Adrenal gland (tissue), 12 donors: ENCODE results near the gene SEC14L6. TPM values are rescaled to one million over a fixed set of nuclear protein-coding genes. Genes with fewer than 3 reads are reported as not detected.

Experiments used
- DNase-seq, 7 donors: peaks; one replicate each; pipeline ENCODE4 v3.0.0-alpha.2; 2019 to 2020
- H3K27ac ChIP-seq, 5 donors: fragments of 200-600 bp; sonication (generic) in 4 of 5; 1 replicate in 3 of 5; 2 replicates in 2 of 5; pipeline versions ENCODE4 v1.5.1 to v1.8.0; 2016 to 2020; ENCODE audit warnings: mild to moderate bottlenecking in 1 of 5
- H3K27me3 ChIP-seq: fragments of 200-600 bp; 2 replicates; pipeline ENCODE4 v1.8.0; 2021
- H3K36me3 ChIP-seq, 2 donors: fragments of 200-600 bp; replicated peaks in 1 of 2; 1 replicate in 1 of 2; 2 replicates in 1 of 2; pipeline versions ENCODE4 v1.5.1 to v1.8.0; 2018 to 2022
- H3K4me1 ChIP-seq, 2 donors: fragments of 200-600 bp; replicated peaks in 1 of 2; 1 replicate in 1 of 2; 2 replicates in 1 of 2; pipeline versions ENCODE4 v1.5.1 to v1.8.0; 2018 to 2021
- H3K4me3 ChIP-seq, 4 donors: fragments of 200-600 bp; sonication (generic) in 3 of 4; one replicate each; pipeline ENCODE4 v1.5.1; 2016 to 2018
- H3K9me3 ChIP-seq, 3 donors: fragments of 200-600 bp; sonication (generic) in 1 of 3; replicated peaks in 1 of 3; 1 replicate in 2 of 3; 2 replicates in 1 of 3; pipeline versions ENCODE4 v1.5.1 to v1.8.0; 2016 to 2021
- CTCF ChIP-seq, 6 experiments: fragments of 450-650 bp in 4 of 6; fragments of 200-600 bp in 2 of 6; sonication (generic) in 1 of 6; IDR thresholded peaks; 1 replicate in 5 of 6; 2 replicates in 1 of 6; pipeline versions ENCODE4 v1.5.1 to v1.8.0; 2016 to 2021; ENCODE audit warnings: antibody characterized with exemption in 6 of 6, mild to moderate bottlenecking in 2 of 6, moderate library complexity in 1 of 6
- POLR2A ChIP-seq, 2 donors: fragments of 450-650 bp; IDR thresholded peaks; one replicate each; pipeline ENCODE4 v1.6.1; 2017; ENCODE audit warnings: antibody characterized with exemption in 2 of 2, mild to moderate bottlenecking in 2 of 2, moderate library complexity in 1 of 2
- WGBS, 4 donors: extraction: QIAGEN DNeasy Blood & Tissue Kit in 2 of 4; methylation state at CpG; one replicate each; pipeline versions ENCODE4 v1.1.5 to v1.1.7; 2013 to 2017; 5-methylcytosine and 5-hydroxymethylcytosine counted together
- intact Hi-C, 2 donors: fragments of 100-400 bp; cut with DNase I; formaldehyde crosslinking; loops; one replicate each; pipeline versions ENCODE4 v1.14.1 to v1.15.0; 2022 to 2023
- polyA plus RNA-seq, 3 donors: library from polyadenylated mRNA; stranded (reverse); fragments of 200-250 nt in 2 of 3; fragments of 350-450 nt in 1 of 3; fragmentation: Illumina TruSeq in 1 of 3; extraction: RNeasy Lipid Tissue Mini Kit (QIAGEN cat#74804) in 1 of 3; gene quantifications; one replicate each; pipeline ENCODE4 v1.2.3, GENCODE V29; 2013 to 2014
- total RNA-seq, 9 donors: library from RNA; depleted of rRNA in 4 of 9; stranded (reverse); fragments of >200 nt in 4 of 9; fragments of 120-200 nt in 1 of 9; fragmentation: NEBNext Ultra II Directional in 1 of 9; extraction: Animal tissue kit (Norgen Biotek cat#: 25700) in 1 of 9; gene quantifications; one replicate each; pipeline versions ENCODE4 v1.1.0 to v1.2.4, GENCODE V29; 2013 to 2023
- donor health status: healthy with polysubstance abuse.
- donor health status: Bipolar disorder and iron deficiency.
- donor health status: DM: yes; HTN: yes; CAD: no.
- donor health status: DM: no; HTN: no; CAD: no.
- donor health status: DM: no; HTN: no; CAD: no.
- donor health status: DM: yes; HTN: yes; CAD: no.

SEC14L6 gene
- total and polyA plus RNA-seq, 12 donors, result 0.19 to 4.3 (median 1.2) TPM; not detected in 1

- Histone ChIP-seq H3K4me1 (peaks cover 0 to 2% of the 10 kb centered on the region in 2 donors), H3K4me3 (no peak overlapping the region), H3K9me3 (no peaks in the 10 kb centered on the region), H3K27ac (no peak overlapping the region), H3K36me3 (no peaks in the 10 kb centered on the region), H3K27me3 (no peaks in the 10 kb centered on the region)
- TF ChIP-seq CTCF (IDR thresholded peaks at IDR 0.05) (no peak), POLR2A (IDR thresholded peaks at IDR 0.05) (no peak)
- peak in 4 of 7 donors; percentile 24 to 51 (median 33) for DNase-seq
- WGBS, 4 donors, result 50 to 66% (median 56%) methylated on average over 7 to 9 of the region's 9 CpGs
- intact Hi-C loops, result no loop called here
Observed at GRCh38 chr22:30537083-30537731, 9.3 kb downstream of the SEC14L6 start.

GRCh38 chr22:30535182-30535581 lies 11.4 kb downstream of the SEC14L6 start:
- Histone ChIP-seq H3K9me3 (no peaks in the 10 kb centered on the region), H3K27me3 (no peaks in the 10 kb centered on the region), H3K4me1 (no peaks in the 10 kb centered on the region), H3K36me3 (no peaks in the 10 kb centered on the region), H3K4me3 (no peak overlapping the region), H3K27ac (no peak overlapping the region)
- intact Hi-C loops, result no loop called here
- DNase-seq, result no peak
- 82 to 95% (median 91%) methylated on average over 4 of the region's 4 CpGs for WGBS, 4 donors
- no peak for TF ChIP-seq POLR2A (IDR thresholded peaks at IDR 0.05)
- TF ChIP-seq CTCF (IDR thresholded peaks at IDR 0.05), result no peak

- H3K9me3 ChIP-seq, result no peaks in the 10 kb centered on the region
- H3K4me3 ChIP-seq, result no peak overlapping the region
- 90 to 95% (median 91%) methylated on average over 10 to 17 of the region's 17 CpGs for WGBS, 4 donors
- H3K27ac ChIP-seq, result no peak overlapping the region
- H3K27me3 ChIP-seq, result no peaks in the 10 kb centered on the region
- no peak for TF ChIP-seq POLR2A (IDR thresholded peaks at IDR 0.05)
- no peak for TF ChIP-seq CTCF (IDR thresholded peaks at IDR 0.05)
- H3K4me1 ChIP-seq, result no peaks in the 10 kb centered on the region
- no peak for DNase-seq
- intact Hi-C loops, result no loop called here
- H3K36me3 ChIP-seq, result no peaks in the 10 kb centered on the region
Observed at GRCh38 chr22:30531651-30532608, 14.6 kb downstream of the SEC14L6 start.

- Histone ChIP-seq H3K4me1 (no peaks in the 10 kb centered on the region), H3K4me3 (no peak overlapping the region), H3K9me3 (no peaks in the 10 kb centered on the region), H3K36me3 (no peaks in the 10 kb centered on the region), H3K27me3 (no peaks in the 10 kb centered on the region), H3K27ac (no peak overlapping the region)
- 85 to 96% (median 90%) methylated on average over 4 of the region's 4 CpGs for WGBS, 4 donors
- intact Hi-C loops, result no loop called here
- no peak for TF ChIP-seq CTCF (IDR thresholded peaks at IDR 0.05)
- TF ChIP-seq POLR2A (IDR thresholded peaks at IDR 0.05), result no peak
- no peak for DNase-seq
Observed at GRCh38 chr22:30526656-30527055, 19.9 kb downstream of the SEC14L6 start.
